HCT116 (cell line): ENCODE results near the gene HNF1B. TPM values are rescaled to one million over a fixed set of nuclear protein-coding genes. Genes with fewer than 3 reads are reported as not detected.

ENCODE experiments used
- ATAC-seq: fragments of 200-7000 bp; cut with Tn5 transposase; 2 replicates; pipeline ENCODE4 v1.9.1; 2020; ENCODE audit warnings: mild to moderate bottlenecking, moderate library complexity
- BruUV-seq: library from RNA; stranded (reverse); fragments of 400-500 nt; replicated peaks from 2 replicates; lab custom pipeline; 2021; lab: Mats Ljungman, UMichigan
- CTCF ChIA-PET: fragments of 300-600 bp; sonication (Branson Sonifier 250); formaldehyde crosslinking; loops from one replicate; lab custom pipeline; 2021; ENCODE audit warnings: antibody characterized with exemption; lab: Charles Lee
- POLR2A ChIA-PET: fragments of 300-600, 350-600 bp; sonication (Branson Sonifier 250); formaldehyde crosslinking; loops from one replicate; lab custom pipeline; 2021; ENCODE audit warnings: antibody characterized with exemption; lab: Charles Lee
- RAD21 ChIA-PET, 2 experiments: fragments of 300-600 bp; sonication (Branson Sonifier 250); formaldehyde crosslinking; loops; one replicate each; lab custom pipeline; 2023; ENCODE audit warnings: low total read pairs in 2 of 2; ENCODE audit not compliant: uncharacterized antibody in 2 of 2, unreplicated experiment in 2 of 2, low non-redundant PET in 1 of 2; lab: Charles Lee
- DNase-seq: peaks from one replicate; pipeline ENCODE4 v3.0.0-alpha.2; 2010; ENCODE audit warnings: low read depth, low spot score
- H2AFZ ChIP-seq: fragments of 200-600 bp; shearing (Covaris generic), sonication (generic); 2 replicates; pipeline ENCODE4 v1.6.1; 2017; ENCODE audit warnings: low read depth, mixed run types, mixed read lengths, antibody characterized with exemption, low read length; ENCODE audit not compliant: poor library complexity, severe bottlenecking
- H3K27ac ChIP-seq: 2 replicates; pipeline ENCODE4 v1.5.1; 2012; ENCODE audit warnings: low read depth, low read length
- H3K27me3 ChIP-seq: fragments of 200-600 bp; sonication (generic); 2 replicates; pipeline ENCODE4 v1.6.1; 2016; ENCODE audit warnings: mixed run types, low read length, mixed read lengths; ENCODE audit not compliant: insufficient read depth
- H3K36me3 ChIP-seq, 2 experiments: fragments of 200-500 bp in 1 of 2; fragments of 200-600 bp in 1 of 2; sonication (Bioruptor generic) in 1 of 2; sonication (generic) in 1 of 2; 2 replicates each; pipeline versions ENCODE4 v1.5.1 to v1.6.1; 2014 to 2016; ENCODE audit warnings: low read length in 2 of 2, inconsistent platforms in 1 of 2, mixed read lengths in 1 of 2, mixed run types in 1 of 2; ENCODE audit not compliant: insufficient read depth in 2 of 2, control insufficient read depth in 1 of 2
- H3K4me1 ChIP-seq, 2 experiments: fragments of 200-600 bp in 1 of 2; sonication (generic) in 1 of 2; 2 replicates each; pipeline versions ENCODE4 v1.5.1 to v1.6.1; 2012 to 2017; ENCODE audit warnings: low read length in 2 of 2, inconsistent platforms in 1 of 2, mild to moderate bottlenecking in 1 of 2, mixed read lengths in 1 of 2, mixed run types in 1 of 2, moderate library complexity in 1 of 2; ENCODE audit not compliant: insufficient read depth in 2 of 2, control insufficient read depth in 1 of 2
- H3K4me2 ChIP-seq: fragments of 200-600 bp; sonication (generic); 2 replicates; pipeline ENCODE4 v1.6.1; 2017; ENCODE audit warnings: mixed run types, low read length, mixed read lengths
- H3K4me3 ChIP-seq, 2 experiments: fragments of 200-600 bp in 1 of 2; sonication (generic) in 1 of 2; replicated peaks in 1 of 2; 2 replicates each; pipeline ENCODE4 v1.5.1; 2011 to 2016; ENCODE audit warnings: low read length in 2 of 2, control low read depth in 1 of 2, low read depth in 1 of 2, mild to moderate bottlenecking in 1 of 2, mixed read lengths in 1 of 2, mixed run types in 1 of 2
- H3K79me2 ChIP-seq: fragments of 200-600 bp; sonication (generic); 2 replicates; pipeline ENCODE4 v1.6.1; 2017; ENCODE audit warnings: mild to moderate bottlenecking, mixed run types, low read length, moderate library complexity, mixed read lengths; ENCODE audit not compliant: insufficient read depth
- H3K9ac ChIP-seq: fragments of 200-600 bp; sonication (generic); 2 replicates; pipeline ENCODE4 v1.6.1; 2016; ENCODE audit warnings: low read length, mixed read lengths
- H3K9me2 ChIP-seq: fragments of 200-600 bp; sonication (generic), shearing (Covaris generic); 2 replicates; pipeline ENCODE4 v1.6.1; 2017; ENCODE audit warnings: mixed run types, mild to moderate bottlenecking, moderate library complexity; ENCODE audit not compliant: insufficient read depth
- H3K9me3 ChIP-seq, 2 experiments: fragments of 200-500 bp in 1 of 2; fragments of 200-600 bp in 1 of 2; sonication (Bioruptor generic) in 1 of 2; sonication (generic) in 1 of 2; 2 replicates each; pipeline ENCODE4 v1.6.1; 2014 to 2017; ENCODE audit warnings: low read length in 2 of 2, mixed read lengths in 2 of 2, inconsistent platforms in 1 of 2, low read depth in 1 of 2, mild to moderate bottlenecking in 1 of 2, mixed run types in 1 of 2, moderate library complexity in 1 of 2; ENCODE audit not compliant: control insufficient read depth in 1 of 2, insufficient read depth in 1 of 2
- H4K20me1 ChIP-seq: fragments of 200-600 bp; sonication (generic), shearing (Covaris generic); 2 replicates; pipeline ENCODE4 v1.6.1; 2017; ENCODE audit warnings: mixed run types, mild to moderate bottlenecking, moderate library complexity; ENCODE audit not compliant: insufficient read depth
- CBX3 ChIP-seq: IDR thresholded peaks from 2 replicates; pipeline ENCODE4 v1.6.1; 2012; ENCODE audit warnings: low read depth
- CEBPB ChIP-seq: IDR thresholded peaks from 2 replicates; pipeline ENCODE4 v1.6.1; 2012; ENCODE audit warnings: low read depth
- EGR1 ChIP-seq: IDR thresholded peaks from 2 replicates; pipeline ENCODE4 v1.6.1; 2012; ENCODE audit warnings: low read depth
- EZH2phosphoT487 ChIP-seq: fragments of 200-600 bp; IDR thresholded peaks from 2 replicates; pipeline ENCODE4 v1.6.1; 2018; ENCODE audit warnings: antibody characterized with exemption, borderline replicate concordance
- FOSL1 ChIP-seq: IDR thresholded peaks from 2 replicates; pipeline ENCODE4 v1.6.1; 2012; ENCODE audit warnings: low read depth
- JUND ChIP-seq: IDR thresholded peaks from 2 replicates; pipeline ENCODE4 v1.6.1; 2012
- POLR2A ChIP-seq: IDR thresholded peaks from 2 replicates; pipeline ENCODE4 v1.7.0; 2011; ENCODE audit warnings: borderline replicate concordance; ENCODE audit not compliant: insufficient read depth, insufficient read length; ENCODE audit errors: extremely low read depth
- POLR2AphosphoS5 ChIP-seq: IDR thresholded peaks from 2 replicates; pipeline ENCODE4 v1.6.1; 2011; ENCODE audit warnings: mild to moderate bottlenecking, low read depth, low read length, moderate library complexity
- RAD21 ChIP-seq: IDR thresholded peaks from 2 replicates; pipeline ENCODE4 v1.6.1; 2012; ENCODE audit warnings: low read depth, mild to moderate bottlenecking
- SP1 ChIP-seq: IDR thresholded peaks from 2 replicates; pipeline ENCODE4 v1.6.1; 2012; ENCODE audit warnings: low read depth
- SRF ChIP-seq: IDR thresholded peaks from 2 replicates; pipeline ENCODE4 v1.6.1; 2012; ENCODE audit warnings: low read depth
- TCF7L2 ChIP-seq: IDR thresholded peaks from 2 replicates; pipeline ENCODE4 v1.7.0; 2011; ENCODE audit warnings: borderline replicate concordance, inconsistent platforms; ENCODE audit not compliant: insufficient read depth, insufficient read length; ENCODE audit errors: extremely low read depth
- ZFX ChIP-seq: fragments of 450-650 bp; IDR thresholded peaks from 2 replicates; pipeline ENCODE4 v1.6.1; 2017
- ZNF274 ChIP-seq: fragments of 200-500 bp; sonication (Bioruptor generic); IDR thresholded peaks from 2 replicates; pipeline ENCODE4 v1.6.1; 2014; ENCODE audit warnings: mild to moderate bottlenecking, low read depth, low read length, inconsistent platforms
- intact Hi-C: fragments of 100-400 bp; cut with micrococcal nuclease; formaldehyde crosslinking; loops from 2 replicates; pipeline ENCODE4 v1.10.0; 2022
- total RNA-seq: library from RNA; stranded (reverse); gene quantifications from one replicate; pipeline ENCODE4 v1.2.1, GENCODE V29; 2021; ENCODE audit not compliant: unreplicated experiment
- TF ChIP-seq, protein P1 (sequence below): IDR thresholded peaks from 2 replicates; pipeline ENCODE4 v1.6.1; 2012; ENCODE audit warnings: low read depth
- TF ChIP-seq, protein P2 (sequence below): IDR thresholded peaks from 2 replicates; pipeline ENCODE4 v1.6.1; 2011; ENCODE audit warnings: mild to moderate bottlenecking, low read length, moderate library complexity; ENCODE audit not compliant: insufficient replicate concordance; ENCODE audit errors: extremely low read depth

HNF1B gene
- total RNA-seq, 1 experiment from 2014 or later = 3.6 TPM

DNA sequence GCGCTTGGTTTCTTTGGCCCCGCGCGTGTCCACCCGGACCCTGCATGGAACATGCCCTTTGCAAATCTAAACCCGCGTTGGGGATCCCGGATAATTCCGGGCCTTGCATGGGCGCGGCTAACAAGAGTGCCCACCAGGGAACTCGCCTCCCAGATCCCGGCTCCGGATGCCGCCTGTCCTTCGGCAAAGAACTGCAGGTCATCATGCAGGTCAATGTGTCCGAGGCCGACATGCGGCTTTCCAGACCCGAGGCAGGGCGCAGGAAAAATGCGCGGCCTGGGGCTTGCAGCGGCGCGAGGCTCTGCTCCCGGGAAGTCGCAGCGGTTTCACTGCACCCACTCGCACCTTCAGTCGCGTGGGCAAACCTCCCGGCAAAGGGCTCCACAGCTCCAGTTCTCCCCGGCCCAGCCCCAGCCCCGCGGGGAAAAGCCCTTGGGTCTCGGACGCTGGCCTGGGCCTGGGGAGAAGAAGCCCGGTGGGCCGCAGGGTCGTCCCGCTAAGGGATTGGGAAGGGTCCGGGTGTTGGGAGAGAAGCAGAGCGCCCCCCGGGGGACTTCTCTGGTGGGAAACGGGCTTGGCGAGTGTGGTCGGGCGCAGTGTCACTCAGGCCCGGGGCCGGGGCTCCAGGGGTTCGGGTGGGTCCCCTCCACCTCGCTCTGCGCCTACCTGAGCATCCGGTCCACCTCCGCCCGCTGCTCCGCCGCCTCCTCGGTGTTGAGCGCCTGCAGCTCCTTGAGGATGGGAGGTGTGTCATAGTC lies 805 bp downstream of the HNF1B start:
- ChIA-PET RAD21 (no interaction called here), CTCF (interaction anchor here (0.9 kb wide), 1 partner anchor 27 kb away, joined by 3 read pairs; no protein-coding TSS in a partner anchor), POLR2A (no interaction called here)
- H3K27me3 ChIP-seq = no peaks in the 10 kb centered on the region
- H3K4me3 ChIP-seq = peak overlapping the region; percentile 54 to 62
- H4K20me1 ChIP-seq = no peaks in the 10 kb centered on the region
- no TSS peak for BruUV-seq
- no peaks in the 10 kb centered on the region for H3K9me2 ChIP-seq
- no peak overlapping the region for H2AFZ ChIP-seq
- H3K4me1 ChIP-seq = peaks cover 0 to 8% of the 10 kb centered on the region in 2 experiments; a peak in 2 of 4 replicates
- H3K36me3 ChIP-seq = no peaks in the 10 kb centered on the region
- intact Hi-C loops = loop anchor here (5.0 kb wide), 1 partner anchor 37 kb away; no protein-coding TSS in a partner anchor
- H3K79me2 ChIP-seq = peaks cover 31% of the 10 kb centered on the region
- H3K9me3 ChIP-seq = no peaks in the 10 kb centered on the region
- H3K9ac ChIP-seq = peak overlapping the region; percentile 70
- TF ChIP-seq EGR1 (no peak), TCF7L2 (no peak), ZFX (peak; percentile 24; the same call in 1 of the 2 replicates), CBX3 (no peak)
- ATAC-seq = peak; percentile 49
- H3K27ac ChIP-seq = peak overlapping the region; percentile 76
- H3K4me2 ChIP-seq = peak overlapping the region; percentile 81
- no peak for DNase-seq

DNA sequence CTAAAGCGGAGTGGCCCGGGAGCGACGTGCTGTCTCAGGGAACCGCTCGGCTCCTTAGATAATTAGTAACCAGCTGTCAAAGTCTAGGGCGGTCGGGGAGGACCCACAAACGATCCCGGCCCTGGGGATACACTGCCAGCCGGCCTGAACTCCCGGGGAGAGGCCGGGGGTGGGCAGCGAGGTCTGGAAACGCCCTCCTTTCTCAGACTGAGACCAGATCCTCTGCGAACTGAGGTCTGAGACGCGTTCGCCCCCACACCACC lies 1.3 kb downstream of the HNF1B start:
- intact Hi-C loops = loop anchor here (5.0 kb wide), 1 partner anchor 36 kb away; no protein-coding TSS in a partner anchor
- H3K36me3 ChIP-seq = no peaks in the 10 kb centered on the region
- no peaks in the 10 kb centered on the region for H3K9me2 ChIP-seq
- peak overlapping the region; percentile 54 to 62 for H3K4me3 ChIP-seq
- no peaks in the 10 kb centered on the region for H3K9me3 ChIP-seq
- H4K20me1 ChIP-seq = no peaks in the 10 kb centered on the region
- no peaks in the 10 kb centered on the region for H3K27me3 ChIP-seq
- BruUV-seq = no TSS peak
- peaks cover 31% of the 10 kb centered on the region for H3K79me2 ChIP-seq
- H3K27ac ChIP-seq = peak overlapping the region; percentile 76
- ChIA-PET CTCF (no interaction called here), RAD21 (no interaction called here), POLR2A (no interaction called here)
- ATAC-seq = peak; percentile 35
- peak overlapping the region; percentile 81 for H3K4me2 ChIP-seq
- H3K4me1 ChIP-seq = peaks cover 0 to 13% of the 10 kb centered on the region in 2 experiments; a peak in 2 of 4 replicates
- DNase-seq = no peak
- H3K9ac ChIP-seq = peak overlapping the region; percentile 70
- H2AFZ ChIP-seq = no peak overlapping the region
- TF ChIP-seq JUND (no peak), EGR1 (no peak), EZH2phosphoT487 (no peak), CEBPB (no peak), SP1 (no peak), ZNF274 (no peak), POLR2AphosphoS5 (no peak), RAD21 (no peak), SRF (no peak), POLR2A (no peak), FOSL1 (no peak)
- TF ChIP-seq, protein P1, sequence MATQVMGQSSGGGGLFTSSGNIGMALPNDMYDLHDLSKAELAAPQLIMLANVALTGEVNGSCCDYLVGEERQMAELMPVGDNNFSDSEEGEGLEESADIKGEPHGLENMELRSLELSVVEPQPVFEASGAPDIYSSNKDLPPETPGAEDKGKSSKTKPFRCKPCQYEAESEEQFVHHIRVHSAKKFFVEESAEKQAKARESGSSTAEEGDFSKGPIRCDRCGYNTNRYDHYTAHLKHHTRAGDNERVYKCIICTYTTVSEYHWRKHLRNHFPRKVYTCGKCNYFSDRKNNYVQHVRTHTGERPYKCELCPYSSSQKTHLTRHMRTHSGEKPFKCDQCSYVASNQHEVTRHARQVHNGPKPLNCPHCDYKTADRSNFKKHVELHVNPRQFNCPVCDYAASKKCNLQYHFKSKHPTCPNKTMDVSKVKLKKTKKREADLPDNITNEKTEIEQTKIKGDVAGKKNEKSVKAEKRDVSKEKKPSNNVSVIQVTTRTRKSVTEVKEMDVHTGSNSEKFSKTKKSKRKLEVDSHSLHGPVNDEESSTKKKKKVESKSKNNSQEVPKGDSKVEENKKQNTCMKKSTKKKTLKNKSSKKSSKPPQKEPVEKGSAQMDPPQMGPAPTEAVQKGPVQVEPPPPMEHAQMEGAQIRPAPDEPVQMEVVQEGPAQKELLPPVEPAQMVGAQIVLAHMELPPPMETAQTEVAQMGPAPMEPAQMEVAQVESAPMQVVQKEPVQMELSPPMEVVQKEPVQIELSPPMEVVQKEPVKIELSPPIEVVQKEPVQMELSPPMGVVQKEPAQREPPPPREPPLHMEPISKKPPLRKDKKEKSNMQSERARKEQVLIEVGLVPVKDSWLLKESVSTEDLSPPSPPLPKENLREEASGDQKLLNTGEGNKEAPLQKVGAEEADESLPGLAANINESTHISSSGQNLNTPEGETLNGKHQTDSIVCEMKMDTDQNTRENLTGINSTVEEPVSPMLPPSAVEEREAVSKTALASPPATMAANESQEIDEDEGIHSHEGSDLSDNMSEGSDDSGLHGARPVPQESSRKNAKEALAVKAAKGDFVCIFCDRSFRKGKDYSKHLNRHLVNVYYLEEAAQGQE = no peak
- TF ChIP-seq, protein P2, sequence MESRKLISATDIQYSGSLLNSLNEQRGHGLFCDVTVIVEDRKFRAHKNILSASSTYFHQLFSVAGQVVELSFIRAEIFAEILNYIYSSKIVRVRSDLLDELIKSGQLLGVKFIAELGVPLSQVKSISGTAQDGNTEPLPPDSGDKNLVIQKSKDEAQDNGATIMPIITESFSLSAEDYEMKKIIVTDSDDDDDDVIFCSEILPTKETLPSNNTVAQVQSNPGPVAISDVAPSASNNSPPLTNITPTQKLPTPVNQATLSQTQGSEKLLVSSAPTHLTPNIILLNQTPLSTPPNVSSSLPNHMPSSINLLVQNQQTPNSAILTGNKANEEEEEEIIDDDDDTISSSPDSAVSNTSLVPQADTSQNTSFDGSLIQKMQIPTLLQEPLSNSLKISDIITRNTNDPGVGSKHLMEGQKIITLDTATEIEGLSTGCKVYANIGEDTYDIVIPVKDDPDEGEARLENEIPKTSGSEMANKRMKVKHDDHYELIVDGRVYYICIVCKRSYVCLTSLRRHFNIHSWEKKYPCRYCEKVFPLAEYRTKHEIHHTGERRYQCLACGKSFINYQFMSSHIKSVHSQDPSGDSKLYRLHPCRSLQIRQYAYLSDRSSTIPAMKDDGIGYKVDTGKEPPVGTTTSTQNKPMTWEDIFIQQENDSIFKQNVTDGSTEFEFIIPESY = no peak
